Stimulated activated CD4-positive, alpha-beta T cell treated with anti-CD3 and anti-CD28 coated beads, Interleukin-15, amount 100 ng/mL, for 48 hours (primary cell): ENCODE results near the gene CCBE1.

Experiments
- DNase-seq, 2 donors: peaks; one replicate each; pipeline ENCODE4 v3.0.0-alpha.2; 2020; ENCODE audit warnings: low read depth in 2 of 2

The CCBE1 gene

DNA sequence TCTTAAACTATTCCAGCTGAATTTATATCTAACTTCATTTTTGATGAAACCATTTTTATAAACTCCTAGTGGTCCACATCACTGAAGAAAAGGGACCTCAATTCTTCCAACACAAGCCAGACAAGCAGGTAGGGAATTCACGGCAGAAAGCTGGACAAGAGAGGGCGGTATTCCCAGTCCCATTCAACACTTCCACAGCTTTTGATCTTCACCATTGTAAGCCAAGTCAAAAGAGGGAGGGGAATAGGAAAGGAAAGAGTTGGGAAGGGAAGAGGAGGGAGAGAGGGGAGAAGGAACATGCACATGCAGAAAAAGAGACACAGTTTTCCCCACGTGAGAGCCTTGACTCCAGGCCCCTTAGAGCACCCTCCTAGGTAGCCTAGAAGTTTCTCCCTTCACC lies 77.4 kb downstream of the CCBE1 start:
- no peak for DNase-seq

DNA sequence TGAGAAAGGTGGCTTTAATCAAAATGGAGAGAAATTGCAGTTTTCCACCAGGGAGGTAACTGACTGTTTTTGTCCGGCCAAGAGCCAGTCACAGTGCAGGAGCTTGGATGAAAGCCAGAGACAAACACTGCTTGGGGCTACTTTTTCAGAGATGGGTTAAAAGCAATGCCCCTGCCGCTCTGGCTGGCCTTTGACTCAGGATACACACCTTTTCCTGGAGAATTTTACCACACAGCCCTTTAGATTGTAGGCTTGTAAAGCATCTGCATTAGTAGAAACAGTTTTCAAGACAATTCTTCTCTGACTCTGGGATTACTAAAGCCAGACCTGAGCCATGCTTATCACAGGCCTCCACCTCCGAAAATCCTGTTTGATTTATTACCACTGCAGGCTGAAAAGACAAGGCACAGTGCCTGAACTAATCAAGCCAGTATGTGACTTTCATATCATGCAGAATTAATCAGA lies 79.7 kb downstream of the CCBE1 start:
- DNase-seq, result no peak

DNA sequence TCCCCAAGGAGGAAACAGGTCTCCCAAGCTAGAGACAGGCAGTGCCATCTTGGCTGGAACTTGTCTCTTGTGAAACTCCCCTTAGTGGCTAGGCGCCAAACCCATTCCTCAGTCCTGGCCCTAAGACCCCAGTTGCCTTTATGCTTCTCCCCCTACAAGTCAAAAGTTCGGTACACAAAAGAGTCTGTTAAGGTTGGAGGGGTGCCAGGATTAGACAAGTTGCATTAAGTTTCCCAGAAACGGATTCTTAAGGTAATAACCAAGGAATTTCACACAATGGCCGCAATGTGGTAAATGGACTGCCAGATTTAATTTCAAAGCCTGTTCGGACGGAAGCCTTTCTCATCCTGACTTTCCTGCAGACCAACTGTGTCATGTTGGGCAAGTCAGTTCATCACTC lies 80.7 kb downstream of the CCBE1 start:
- DNase-seq, result no peak

DNA sequence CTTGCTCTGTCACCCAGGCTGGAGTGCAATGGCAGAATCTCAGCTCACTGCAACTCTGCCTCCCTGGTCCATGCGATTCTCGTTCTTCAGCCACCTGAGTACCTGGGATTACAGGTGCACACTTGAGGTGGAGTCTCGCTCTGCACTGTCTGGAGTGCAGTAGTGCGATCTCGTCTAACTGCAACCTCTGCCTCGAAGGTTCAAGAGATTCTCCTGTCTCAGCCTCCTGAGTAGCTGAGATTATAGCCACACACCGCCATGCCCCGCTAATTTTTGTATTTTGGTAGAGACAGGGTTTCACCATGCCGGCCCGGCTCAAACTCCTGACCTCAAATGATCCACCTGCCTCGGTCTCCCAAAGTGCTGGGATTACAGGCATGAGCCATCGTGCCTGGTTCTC lies 83.3 kb downstream of the CCBE1 start:
- DNase-seq, result no peak

DNA sequence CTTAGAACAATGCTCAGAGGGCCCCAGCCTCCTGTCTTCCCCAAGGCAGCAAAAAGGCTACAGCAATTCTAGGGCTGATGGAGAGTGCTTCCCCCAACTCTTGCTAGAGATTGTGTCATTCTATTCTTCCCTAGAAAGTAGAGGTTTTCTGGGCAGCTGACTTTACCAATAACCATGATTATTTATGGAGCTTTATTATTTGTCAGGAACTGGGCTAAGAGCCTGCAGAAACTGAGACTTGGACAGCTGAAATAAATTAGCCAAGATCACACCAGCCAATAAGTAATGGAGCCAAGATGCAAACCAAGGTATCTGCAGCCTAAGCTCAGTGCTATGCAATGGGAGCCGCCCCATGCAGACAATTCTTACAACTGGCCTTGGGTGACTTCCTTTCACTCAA lies 84.8 kb downstream of the CCBE1 start:
- no peak for DNase-seq

DNA sequence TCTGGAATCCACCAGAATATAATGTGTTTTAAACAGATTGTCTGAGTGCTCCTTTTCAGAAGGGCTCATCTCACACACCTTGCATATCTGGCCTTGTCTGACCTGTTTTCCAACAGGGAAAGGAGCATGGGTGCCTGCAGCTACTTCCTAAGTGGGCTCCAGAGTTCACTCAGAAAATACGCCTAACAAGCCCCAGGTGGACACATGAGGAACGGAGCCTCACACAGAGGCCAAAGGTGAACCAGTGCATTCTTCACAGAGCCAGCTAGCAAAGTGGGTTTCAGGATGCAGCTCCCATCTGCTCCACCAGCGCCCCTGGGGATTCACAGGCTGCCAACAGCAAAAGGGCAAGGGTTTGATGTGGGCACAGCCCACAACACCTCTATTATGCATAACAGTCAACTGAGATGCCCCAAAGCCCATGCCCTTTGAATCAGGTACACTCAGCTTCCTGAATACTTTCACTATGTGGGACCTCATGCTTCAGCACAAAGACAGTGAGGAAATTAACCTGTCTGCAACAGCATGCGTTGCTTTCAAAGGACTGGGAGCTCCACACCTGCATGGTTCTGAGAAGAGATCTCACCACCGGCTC lies 86.6 kb downstream of the CCBE1 start:
- no peak for DNase-seq

DNA sequence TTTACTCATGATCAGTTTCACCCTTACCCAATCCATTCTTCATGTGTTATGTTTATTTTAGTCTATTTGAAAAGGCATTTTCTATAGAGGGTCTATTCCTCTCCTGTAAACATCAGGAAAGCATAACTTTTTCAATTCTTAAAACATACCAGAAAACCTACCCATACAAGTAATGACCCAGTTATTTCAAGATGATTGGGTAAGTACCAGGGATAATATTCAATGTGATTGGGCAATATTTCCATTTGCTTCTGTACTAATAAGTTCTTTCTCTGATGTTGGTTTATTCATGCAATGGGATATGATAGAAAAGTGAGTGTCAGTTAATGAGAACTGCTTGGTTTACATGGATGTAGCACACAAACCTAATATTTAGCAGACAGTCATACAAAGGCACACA lies 87.6 kb downstream of the CCBE1 start:
- no peak for DNase-seq

DNA sequence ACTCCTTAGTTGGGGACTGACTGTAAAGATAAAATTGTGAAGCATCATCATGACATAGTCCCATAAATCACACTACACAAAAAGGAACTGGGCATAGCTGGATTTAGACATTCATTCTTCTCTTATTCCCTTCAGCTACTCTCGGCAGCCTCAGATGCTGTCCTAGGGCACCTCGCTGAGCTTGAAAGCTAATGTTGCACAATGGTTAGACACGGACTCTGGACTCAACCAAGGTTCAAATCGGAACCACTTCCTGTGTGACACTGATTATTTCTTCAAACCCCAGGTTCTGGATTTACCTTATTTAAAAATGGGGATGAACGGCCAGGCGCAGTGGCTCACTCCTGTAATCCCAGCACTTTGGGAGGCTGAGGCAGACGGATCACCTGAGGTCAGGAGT lies 89.8 kb downstream of the CCBE1 start:
- DNase-seq, result no peak

DNA sequence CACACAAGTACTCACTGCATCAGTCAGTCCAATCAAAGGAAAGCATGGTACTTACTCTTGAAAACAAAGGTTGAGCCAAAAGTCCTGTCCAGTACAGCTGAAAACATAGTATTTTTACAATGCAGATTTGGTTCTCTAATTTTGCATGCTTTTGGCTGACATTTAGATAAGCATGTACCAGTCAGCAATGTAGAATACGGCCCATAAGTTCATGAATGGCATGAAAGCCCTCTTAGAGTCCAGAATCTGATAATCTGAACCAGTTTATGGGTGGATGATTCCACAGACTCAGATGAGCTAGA lies 90.2 kb downstream of the CCBE1 start:
- DNase-seq, result no peak

DNA sequence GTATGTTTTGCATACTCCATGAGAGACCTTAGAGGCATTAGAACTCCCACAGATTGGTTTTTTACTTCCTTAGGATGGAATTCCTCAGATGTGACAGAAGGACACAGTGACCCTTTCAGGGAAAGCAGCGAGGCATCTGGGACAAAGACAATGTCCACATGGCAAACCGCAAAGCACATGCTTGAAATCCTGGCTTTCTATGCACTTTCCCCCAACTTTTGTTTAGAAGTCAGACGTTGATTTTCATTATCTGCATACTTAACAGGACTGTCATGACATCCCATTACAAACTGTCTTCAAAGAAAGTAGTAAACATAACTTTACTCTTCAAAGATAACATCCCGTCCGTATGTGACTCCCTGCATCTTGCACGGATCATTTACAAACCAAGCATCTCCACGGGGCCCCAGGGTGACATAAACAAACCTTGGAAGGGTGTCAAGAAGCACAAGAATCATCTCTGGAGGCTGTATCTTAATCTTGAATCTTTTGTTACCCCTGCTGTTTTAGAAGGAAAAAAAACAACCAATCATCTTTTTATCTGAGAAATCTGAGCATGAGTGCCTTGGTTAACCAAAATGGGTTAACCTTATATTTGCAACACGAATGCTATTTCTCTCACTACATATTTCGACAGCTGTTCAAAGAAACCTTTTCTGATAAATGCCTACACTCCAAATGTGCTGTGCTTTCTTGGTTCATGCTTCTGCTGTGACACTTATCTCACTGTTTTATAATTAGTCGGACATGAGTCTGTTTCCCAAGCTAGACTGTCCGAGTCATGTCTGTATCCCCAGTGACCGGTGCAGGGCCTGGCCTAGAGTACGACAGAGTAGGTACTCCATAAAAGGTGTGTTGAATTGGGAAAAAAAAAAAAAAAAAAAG lies 90.8 kb downstream of the CCBE1 start:
- DNase-seq, result no peak

DNA sequence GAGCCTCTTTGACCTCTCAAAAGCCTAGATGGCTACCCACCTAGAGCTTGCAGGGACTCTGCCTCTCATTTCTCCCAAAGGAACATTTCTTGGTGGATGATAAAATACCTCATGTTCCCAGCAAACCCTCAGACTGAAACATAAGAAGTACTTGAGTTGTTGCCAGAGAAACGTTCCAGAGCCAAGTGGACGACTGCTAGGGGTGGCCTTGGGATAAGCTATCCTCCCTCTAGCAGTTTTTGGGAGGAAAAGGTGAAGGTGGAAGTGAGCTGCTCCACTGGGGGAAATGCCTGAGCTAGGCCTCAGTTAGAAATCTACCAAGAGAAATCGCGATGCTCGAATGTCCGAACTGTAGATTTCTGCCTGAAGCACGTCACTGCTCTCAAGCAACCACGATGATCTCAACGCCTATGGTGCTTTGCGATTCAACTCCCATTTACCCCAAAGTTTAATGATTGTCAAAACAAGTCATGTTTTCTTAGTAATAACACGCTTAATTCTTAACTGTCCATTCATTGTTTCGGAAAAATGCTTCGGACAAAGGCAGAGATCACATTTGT lies 91.5 kb downstream of the CCBE1 start:
- no peak for DNase-seq

DNA sequence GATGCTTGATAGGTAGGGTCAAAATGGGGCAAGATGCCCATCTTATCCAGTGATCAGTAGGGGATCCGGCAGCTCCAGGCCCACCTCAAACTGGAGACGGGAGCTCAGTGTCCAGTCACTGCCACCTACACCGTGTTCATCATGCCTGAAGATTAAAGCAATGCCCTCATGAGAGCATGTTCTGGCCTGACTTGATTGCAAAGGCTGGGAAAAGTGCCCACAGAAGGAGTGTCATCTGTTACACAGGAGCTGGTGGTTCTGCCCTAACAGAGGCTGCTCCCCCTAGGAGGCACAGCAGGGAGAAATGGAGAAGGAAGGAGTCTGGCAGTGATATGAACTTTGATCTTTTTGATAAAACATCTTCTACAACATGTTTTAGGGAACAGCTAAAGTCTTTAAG lies 92.3 kb downstream of the CCBE1 start:
- DNase-seq, result no peak

DNA sequence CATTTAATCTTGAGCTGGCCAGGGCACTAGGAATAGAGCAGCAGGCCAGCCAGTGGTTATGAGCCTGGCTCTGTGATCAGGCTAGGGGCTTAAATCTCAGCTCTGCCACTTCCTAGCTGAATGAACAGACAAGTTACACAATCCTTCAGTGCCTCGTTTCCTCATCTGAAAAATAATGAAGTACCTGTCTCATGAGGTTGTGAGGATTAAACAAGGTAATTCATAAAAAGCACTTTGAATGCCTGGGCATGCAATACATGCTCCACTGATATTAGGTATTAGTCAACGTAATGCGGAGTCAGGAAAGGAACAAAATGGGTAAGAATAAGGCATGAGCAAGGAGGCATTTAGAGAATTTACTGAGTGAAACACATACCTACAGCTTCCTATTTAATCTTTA lies 100.2 kb downstream of the CCBE1 start:
- DNase-seq, result no peak

DNA sequence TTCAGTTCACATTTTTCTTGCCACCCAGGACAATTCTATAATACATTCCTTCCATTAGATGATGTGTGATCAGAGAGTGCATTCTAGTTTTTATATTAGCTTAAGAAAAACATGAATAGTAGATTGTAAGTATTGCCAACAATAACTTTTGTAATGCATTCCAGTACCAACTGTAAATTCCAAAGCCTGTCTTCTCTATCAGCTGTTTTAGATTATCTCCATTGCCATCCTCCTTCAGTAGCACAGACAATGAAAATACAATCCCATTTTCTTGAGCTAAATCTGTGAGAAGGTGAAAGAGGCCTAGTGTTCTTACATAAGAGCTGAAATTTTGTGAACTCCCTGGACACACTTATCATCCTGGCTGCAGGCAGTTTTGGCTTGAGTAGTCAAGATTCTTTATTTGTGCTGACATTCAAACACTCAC lies 103.9 kb downstream of the CCBE1 start:
- DNase-seq, result no peak

DNA sequence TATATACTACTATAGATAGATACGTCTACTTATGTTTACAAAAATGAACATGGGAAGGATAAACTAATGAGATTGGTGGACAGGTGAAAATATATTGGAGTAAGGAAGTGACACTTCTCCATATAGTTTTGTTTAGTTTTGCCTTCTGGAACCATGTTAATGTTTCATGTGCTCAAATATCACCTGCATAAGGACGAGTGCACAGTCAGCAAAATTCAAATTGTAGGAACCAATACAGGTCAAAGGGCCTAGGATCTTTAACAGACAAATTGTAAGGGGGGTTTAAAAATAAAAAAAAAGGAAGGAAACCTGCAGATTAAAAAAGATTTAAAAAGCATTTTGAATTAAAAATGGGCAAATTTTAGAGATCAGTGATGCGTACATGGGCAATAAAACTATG lies 104.6 kb downstream of the CCBE1 start:
- no peak for DNase-seq

DNA sequence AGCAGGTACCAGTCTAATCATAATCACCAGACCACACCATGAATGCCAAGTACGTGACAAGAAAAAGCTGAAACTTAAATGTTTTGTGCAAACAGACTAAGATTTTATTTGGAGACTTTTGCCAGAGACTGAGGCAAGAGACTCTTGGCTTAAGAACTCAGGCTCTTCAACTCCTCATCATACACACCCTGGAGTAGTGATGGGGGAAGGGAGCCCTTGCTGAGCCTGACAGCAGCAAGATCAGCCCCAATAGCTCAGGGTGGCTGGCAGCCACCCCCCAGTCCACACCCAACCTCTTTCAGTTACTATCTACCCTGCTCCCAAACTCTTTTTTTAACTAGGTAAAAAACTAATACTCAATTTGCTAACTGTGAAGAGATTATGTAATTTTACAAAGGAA lies 114.8 kb downstream of the CCBE1 start:
- no peak for DNase-seq

DNA sequence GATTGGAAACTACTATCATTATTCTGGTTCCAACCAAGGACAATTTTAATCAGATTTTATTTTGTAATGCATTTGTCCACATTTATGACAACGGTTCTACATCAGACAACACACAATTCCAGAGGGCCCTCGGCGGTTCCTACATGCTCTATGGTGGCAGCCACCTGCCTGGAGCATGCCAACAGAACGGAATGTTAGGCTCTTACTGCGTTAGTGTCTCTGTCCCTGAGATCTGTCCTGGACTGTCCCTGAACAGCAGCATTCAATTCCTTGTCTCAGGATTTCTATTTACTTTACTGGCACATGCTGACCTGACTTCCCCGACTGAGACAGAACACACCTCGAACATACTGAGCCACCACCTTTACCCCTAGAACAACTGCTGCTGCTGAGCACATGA lies 117.7 kb downstream of the CCBE1 start:
- no peak for DNase-seq

DNA sequence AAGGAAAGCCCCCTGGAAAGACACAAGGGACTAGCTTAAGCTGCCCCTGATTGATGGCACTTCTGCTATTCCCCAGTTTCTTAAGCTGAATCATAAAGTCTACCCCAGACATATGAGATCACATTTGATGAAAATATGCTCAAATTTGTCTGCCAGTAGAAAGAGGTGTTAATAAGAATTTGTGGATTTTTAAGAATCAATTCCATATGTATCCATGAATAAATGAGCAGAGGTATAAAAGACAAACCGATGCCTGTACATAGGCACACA lies 119.9 kb downstream of the CCBE1 start:
- no peak for DNase-seq

DNA sequence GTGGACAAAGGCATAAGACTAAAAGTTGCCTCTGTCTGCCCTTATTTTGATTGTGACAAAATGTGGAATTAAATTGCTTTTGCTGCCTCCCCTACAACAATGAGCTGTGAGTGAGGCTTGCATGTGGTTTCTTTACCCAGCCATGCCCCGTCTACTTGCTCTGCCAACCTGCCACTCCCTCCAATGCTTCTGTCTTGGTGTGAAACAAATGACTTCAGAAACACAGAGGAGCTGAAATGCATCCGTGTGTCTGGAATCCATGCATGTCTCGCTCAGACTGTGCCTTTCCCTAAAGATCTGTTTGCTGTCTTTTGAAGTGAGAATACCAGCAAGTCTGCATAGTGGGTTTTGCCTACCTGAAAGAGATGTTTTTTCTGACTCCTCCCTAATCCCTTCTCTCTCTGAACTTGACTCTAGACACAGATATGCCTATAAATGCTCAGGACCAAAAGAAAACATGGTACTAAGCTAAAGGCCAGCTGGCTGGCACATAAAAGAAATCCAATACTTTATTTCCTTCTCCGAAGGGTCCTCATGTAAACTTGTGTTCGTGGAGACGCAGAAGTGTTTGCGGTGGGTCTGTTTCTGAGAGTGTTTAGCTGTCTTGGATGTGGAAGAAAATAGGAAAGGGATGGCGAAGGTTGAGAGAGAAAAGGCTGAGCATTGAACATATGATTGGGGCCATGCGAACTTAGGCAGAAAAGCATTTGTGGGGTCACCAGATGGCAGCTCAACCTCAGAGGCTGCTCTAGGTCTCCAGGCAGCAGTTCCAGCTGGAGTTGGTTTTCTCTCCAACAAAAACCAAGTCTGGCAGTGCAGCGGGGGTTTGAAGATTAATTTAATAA lies 120.5 kb downstream of the CCBE1 start:
- DNase-seq, result no peak

DNA sequence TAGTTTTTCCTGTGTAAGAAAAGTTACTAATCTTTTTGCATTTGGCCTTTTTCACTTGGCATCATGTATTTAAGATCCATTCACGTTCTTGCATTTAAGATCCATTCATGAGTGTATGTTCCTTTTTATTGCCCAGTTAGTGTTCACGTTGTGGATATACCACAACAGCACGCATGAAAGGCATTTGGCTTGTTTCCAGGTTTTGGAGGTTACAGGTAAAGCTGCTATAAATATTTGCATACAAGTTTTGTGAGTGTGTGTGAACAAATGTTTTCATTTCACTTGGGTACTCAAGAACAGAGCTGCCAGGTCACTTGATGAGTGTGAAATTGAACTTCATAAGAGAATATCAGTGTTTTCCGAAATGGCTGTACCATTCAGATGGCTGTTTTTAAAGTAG lies 121.2 kb downstream of the CCBE1 start:
- DNase-seq, result no peak

DNA sequence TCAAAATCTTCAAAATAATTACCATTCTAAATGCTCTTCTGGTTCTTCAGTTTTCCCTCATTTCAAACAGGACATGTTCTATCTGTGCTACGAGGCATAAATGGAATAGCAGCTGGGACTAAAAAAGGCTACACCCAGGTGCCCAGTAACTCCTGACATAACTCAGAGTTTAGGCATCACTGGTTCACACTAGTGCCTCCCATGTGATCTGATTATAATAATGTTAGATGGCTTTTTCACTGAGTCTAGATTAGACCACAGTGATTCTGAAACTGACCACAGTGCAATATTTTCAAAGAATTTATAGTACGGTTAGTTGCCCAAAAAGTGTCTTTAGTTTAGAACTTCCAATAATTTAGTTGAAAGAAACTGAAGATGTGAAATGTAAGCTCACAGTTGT lies 123.3 kb downstream of the CCBE1 start:
- DNase-seq, result no peak

DNA sequence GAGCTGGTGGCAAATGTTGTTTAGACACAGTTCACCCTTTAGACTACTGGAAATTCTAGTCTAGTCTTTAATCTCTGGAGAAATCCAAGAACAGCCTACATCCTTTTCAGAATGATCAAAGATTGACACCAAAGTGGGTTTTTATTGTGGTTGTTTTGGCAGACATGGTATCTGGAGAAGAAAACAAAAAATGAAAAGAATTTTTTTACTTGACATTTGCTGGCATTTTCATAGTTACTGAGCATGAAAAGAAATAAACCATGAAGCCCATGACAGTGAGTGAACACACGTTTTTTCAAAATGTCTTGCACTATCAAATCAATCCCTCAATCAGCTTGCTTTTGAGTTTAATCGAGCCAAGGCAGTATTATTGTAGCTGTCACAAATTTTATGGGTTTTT lies 125.3 kb downstream of the CCBE1 start:
- no peak for DNase-seq

DNA sequence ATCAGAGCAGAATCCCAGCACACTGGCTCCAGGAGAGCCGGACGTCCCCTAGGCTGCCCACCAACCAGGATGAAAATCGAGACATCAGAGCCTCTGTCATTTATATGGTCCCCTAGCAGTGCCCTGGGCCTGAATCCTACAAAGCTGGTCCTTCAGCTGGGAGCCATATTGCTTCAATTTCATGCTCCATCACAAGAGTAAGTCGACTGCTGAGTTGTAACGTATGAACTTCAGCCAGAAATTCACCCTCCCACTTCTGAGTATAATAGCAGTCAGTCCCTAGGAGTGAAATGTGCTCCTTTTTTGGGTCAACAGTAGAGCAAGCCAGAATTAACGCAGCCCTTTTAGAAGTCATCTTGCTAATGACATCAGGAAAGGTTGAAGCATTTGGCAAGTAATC lies 126.4 kb downstream of the CCBE1 start:
- DNase-seq, result no peak
